Endothelial cell of umbilical vein (primary cell): Measurements from ENCODE around the gene ST6GALNAC6.

Experiments used
- CTCF ChIP-seq, 2 donors: IDR thresholded peaks; 1 replicate in 1 of 2; 2 replicates in 1 of 2; pipeline ENCODE4 v1.5.1; 2011; ENCODE audit warnings: low read length in 2 of 2, mild to moderate bottlenecking in 2 of 2, moderate library complexity in 2 of 2, control low read depth in 1 of 2, inconsistent platforms in 1 of 2, low read depth in 1 of 2; ENCODE audit not compliant: insufficient read depth in 1 of 2; ENCODE audit errors: extremely low read depth in 1 of 2
- EZH2 ChIP-seq: IDR thresholded peaks from 2 replicates; pipeline ENCODE4 v1.6.1; 2012; ENCODE audit warnings: borderline replicate concordance, low read depth, mild to moderate bottlenecking, moderate library complexity, low read length, inconsistent platforms; ENCODE audit not compliant: severe bottlenecking
- FOS ChIP-seq: IDR thresholded peaks from 2 replicates; pipeline ENCODE4 v1.6.1; 2011; ENCODE audit warnings: mild to moderate bottlenecking, low read length, moderate library complexity, borderline replicate concordance; ENCODE audit not compliant: insufficient read depth
- GATA2 ChIP-seq: IDR thresholded peaks from 2 replicates; pipeline ENCODE4 v1.7.0; 2011; ENCODE audit warnings: low read depth, mild to moderate bottlenecking, moderate library complexity, mixed read lengths, low read length; ENCODE audit not compliant: insufficient read length, insufficient read depth
- JUN ChIP-seq: IDR thresholded peaks from 2 replicates; pipeline ENCODE4 v1.6.1; 2011; ENCODE audit warnings: borderline replicate concordance, low read depth; ENCODE audit not compliant: insufficient read length, insufficient read depth
- POLR2A ChIP-seq: IDR thresholded peaks from 2 replicates; pipeline ENCODE4 v1.6.1; 2012; ENCODE audit warnings: low read depth, mild to moderate bottlenecking, control low read depth, low read length
- POLR2AphosphoS5 ChIP-seq: IDR thresholded peaks from 2 replicates; pipeline ENCODE4 v1.6.1; 2012; ENCODE audit warnings: low read depth, mild to moderate bottlenecking, control low read depth, low read length, moderate library complexity; ENCODE audit not compliant: insufficient read depth

GRCh38 chr9:127946728-127947127 is 47.3 kb upstream of the ST6GALNAC6 start:
- TF ChIP-seq CTCF (IDR thresholded peaks at IDR 0.05; ENCODE audit: extremely low read depth in 1 of 2, insufficient read depth in 1 of 2, low read depth in 1 of 2, low read length in 2 of 2) (no peak), JUN (no peak), POLR2A (no peak), POLR2AphosphoS5 (no peak), GATA2 (no peak), FOS (no peak), EZH2 (no peak)
